ENCODE measurements around the gene MS4A12.
"Not testable (repeated sequence)": the region's sequence is repeated elsewhere in the genome, so short reads cannot be mapped to it uniquely, and the experiment has no call there.

MS4A12 gene

GRCh38 chr11:60493454-60493853 lies 876 bp downstream of the MS4A12 start:
- DNase-seq (ENCODE audit: low read depth), result no peak
- no peak overlapping the region for H3K4me3 ChIP-seq (ENCODE audit: control insufficient read depth, low read depth, low read length)
- TF ChIP-seq CTCF (IDR thresholded peaks at IDR 0.05; ENCODE audit: control insufficient read depth, insufficient read depth, low read depth, low read length, missing control alignments), result no peak

- no peak overlapping the region for H3K4me3 ChIP-seq (ENCODE audit: control insufficient read depth, low read depth, low read length)
- no peak for DNase-seq (ENCODE audit: low read depth)
- TF ChIP-seq CTCF (IDR thresholded peaks at IDR 0.05; ENCODE audit: control insufficient read depth, insufficient read depth, low read depth, low read length, missing control alignments), result no peak
Observed at GRCh38 chr11:60498399-60498798, 5.8 kb downstream of the MS4A12 start.

GRCh38 chr11:60498853-60499252 lies 6.3 kb downstream of the MS4A12 start:
- H3K4me3 ChIP-seq (ENCODE audit: control insufficient read depth, low read depth, low read length), result no peak overlapping the region
- TF ChIP-seq CTCF (IDR thresholded peaks at IDR 0.05; ENCODE audit: control insufficient read depth, insufficient read depth, low read depth, low read length, missing control alignments), result no peak
- no peak for DNase-seq (ENCODE audit: low read depth)

- DNase-seq (ENCODE audit: low read depth), result no peak
- TF ChIP-seq CTCF (IDR thresholded peaks at IDR 0.05; ENCODE audit: control insufficient read depth, insufficient read depth, low read depth, low read length, missing control alignments), result no peak
- no peak overlapping the region for H3K4me3 ChIP-seq (ENCODE audit: control insufficient read depth, low read depth, low read length)
Observed at GRCh38 chr11:60500276-60500910, 7.8 kb downstream of the MS4A12 start.

GRCh38 chr11:60502221-60502775 lies 9.7 kb downstream of the MS4A12 start:
- H3K4me3 ChIP-seq (ENCODE audit: control insufficient read depth, low read depth, low read length), result no peak overlapping the region
- no peak for TF ChIP-seq CTCF (IDR thresholded peaks at IDR 0.05; ENCODE audit: control insufficient read depth, insufficient read depth, low read depth, low read length, missing control alignments)
- DNase-seq (ENCODE audit: low read depth), result no peak

- H3K4me3 ChIP-seq (ENCODE audit: control insufficient read depth, low read depth, low read length), result no peak overlapping the region
- no peak for TF ChIP-seq CTCF (IDR thresholded peaks at IDR 0.05; ENCODE audit: control insufficient read depth, insufficient read depth, low read depth, low read length, missing control alignments)
- DNase-seq (ENCODE audit: low read depth), result no peak
Observed at GRCh38 chr11:60504219-60504905, 11.8 kb downstream of the MS4A12 start.

GRCh38 chr11:60509609-60510008 lies 17.0 kb downstream of the MS4A12 start:
- H3K4me3 ChIP-seq (ENCODE audit: control insufficient read depth, low read depth, low read length); DNase-seq (ENCODE audit: low read depth): not testable (repeated sequence)

- H3K4me3 ChIP-seq (ENCODE audit: control insufficient read depth, low read depth, low read length); DNase-seq (ENCODE audit: low read depth): not testable (repeated sequence)
Observed at GRCh38 chr11:60510209-60510608, 17.6 kb downstream of the MS4A12 start.

All from AG09309 (cell line).